Measurements from ENCODE around the gene RPRD2.
A peak's percentile ranks its signal among the peaks of the same experiment; 100 is the strongest.
"Not testable (repeated sequence)": the region's sequence is repeated elsewhere in the genome, so short reads cannot be mapped to it uniquely, and the experiment has no call there.

The RPRD2 gene

DNA sequence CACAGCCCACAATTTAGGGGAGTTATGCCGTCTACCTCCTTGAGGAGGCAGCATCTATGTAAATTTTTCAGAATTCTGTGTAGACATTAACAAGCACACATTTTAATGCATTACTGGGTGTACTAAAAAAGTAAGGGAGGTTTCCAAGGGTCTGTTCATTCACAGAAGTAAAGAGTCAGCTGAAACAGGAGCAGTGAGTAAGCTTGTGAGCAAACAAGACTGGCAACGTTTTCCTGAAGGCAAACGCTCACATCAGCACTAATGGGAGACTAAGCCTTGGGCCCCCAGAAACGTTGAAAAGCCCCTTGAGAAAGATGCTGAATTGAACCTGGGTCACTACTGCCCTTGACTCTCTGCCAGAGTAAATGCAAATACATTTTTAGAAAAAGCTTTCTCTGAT lies 25.7 kb downstream of the RPRD2 start:
- DNase-seq = no peak

DNA sequence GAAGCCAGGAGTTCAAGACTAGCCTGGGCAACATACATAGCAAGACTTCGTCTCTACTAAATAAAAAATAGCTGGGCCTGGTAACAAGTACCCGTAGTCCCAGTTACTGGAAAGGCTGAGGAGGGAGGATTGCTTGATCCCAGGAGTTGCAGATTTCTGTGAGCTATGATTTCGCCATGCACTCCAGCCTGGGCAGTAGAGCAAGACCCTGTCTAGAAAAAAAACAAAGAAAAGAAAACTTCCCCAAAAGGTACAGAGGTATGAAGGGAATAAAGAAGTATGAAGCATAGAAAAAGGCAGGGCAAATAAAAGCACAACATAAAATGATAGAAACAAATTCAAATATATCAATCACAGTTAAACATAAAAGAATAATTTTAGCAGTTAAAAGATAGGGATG lies 28.7 kb downstream of the RPRD2 start:
- no peak for DNase-seq

DNA sequence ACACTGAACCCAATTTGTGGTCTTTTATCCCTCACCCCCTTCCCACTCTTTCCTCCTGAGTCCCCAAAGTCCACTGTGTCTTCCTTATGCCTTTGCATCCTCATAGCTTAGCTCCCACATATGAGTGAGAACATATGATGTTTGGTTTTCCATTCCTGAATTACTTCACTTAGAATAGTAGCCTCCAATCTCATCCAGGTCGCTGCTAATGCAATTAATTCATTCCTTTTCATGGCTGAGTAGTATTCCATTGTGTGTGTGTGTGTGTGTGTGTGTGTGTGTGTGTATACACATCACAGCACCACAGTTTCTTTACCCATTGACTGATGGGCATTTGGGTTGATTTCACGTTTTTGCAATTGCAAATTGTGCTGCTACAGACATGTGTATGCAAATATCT lies 31.2 kb downstream of the RPRD2 start:
- not testable (repeated sequence) for DNase-seq

DNA sequence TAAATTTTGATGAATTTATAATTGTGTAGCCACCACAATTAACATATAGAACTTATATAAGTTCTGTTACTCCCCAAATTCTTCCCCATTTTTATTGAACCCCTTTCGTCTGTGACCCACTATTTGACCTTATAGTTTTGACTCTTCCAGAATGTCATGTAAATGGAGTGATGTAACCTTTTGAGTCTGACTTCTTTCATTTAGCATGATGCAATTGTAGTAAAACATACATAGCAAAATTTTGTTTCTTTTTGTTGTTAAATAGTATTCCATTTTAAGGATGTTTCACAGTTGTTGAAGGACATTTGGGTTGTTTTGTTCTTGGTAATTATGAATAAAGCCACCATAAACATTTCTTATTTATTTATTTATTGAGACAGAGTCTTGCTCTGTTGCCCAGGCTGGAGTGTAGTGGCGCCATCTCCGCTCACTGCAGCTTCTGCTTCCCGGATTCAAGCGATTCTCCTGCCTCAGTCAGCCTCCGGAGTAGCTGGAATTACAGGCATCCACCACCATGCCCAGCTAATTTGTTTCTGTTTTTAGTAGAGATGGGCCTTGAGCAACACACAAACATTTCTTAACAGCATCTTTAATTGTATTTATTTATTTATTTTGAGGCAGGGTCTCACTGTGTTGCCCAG lies 33.6 kb downstream of the RPRD2 start:
- no peak for DNase-seq

DNA sequence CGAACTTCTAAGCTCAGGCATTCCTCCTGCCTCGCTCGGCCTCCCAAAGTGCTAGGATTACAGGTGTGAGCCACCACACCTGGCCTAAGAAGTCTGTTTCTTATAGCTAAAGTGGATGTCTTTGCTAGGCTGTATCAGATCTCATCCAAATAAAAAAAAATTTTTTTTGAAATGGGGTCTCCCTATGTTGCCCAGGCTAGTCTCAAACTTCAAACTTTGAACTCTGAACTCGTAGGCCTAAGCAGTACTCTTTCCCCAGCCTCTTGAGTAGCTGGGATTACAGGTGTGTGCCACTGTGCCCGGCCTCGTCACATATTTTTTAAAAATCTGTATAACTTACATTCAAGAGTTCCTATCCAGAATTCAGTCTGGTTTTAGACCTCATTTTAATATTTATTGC lies 40.5 kb downstream of the RPRD2 start:
- DNase-seq = no peak

DNA sequence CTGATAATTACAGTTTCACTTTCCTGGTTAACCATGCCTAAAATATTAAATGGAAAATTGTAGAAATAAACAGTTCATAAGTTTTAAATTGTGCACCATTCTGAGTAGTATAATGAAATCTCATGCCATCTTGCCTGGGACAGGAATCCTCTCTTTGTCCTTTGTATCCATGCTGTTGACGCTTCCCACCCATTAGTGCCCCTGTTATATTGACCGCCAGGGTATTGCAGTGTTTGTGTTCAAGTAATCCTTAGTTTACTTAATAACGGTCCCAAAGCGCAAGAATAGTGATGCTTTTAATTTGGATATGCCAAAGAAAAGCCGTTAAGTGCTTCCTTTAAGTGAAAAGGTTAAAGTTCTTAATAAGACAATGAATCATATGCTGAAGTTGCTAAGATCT lies 41.7 kb downstream of the RPRD2 start:
- DNase-seq = no peak

DNA sequence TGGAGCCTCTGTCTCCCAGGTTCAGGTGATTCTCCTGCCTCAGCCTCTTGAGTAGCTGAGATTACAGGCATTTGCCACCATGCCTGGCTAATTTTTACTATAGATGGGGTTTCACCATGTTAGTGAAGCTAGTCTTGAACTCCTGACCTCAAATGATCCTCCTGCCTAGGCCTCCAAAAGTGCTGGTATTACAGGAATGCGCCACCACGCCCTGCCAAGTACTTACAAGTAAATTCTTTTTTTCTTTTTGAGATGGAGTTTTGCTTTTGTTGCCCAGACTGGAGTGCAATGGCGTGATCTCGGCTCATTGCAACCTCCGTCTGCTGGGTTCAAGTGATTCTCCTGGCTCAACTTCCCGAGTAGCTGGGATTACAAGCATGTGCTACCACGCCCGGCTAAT lies 42.5 kb downstream of the RPRD2 start:
- DNase-seq = no peak

DNA sequence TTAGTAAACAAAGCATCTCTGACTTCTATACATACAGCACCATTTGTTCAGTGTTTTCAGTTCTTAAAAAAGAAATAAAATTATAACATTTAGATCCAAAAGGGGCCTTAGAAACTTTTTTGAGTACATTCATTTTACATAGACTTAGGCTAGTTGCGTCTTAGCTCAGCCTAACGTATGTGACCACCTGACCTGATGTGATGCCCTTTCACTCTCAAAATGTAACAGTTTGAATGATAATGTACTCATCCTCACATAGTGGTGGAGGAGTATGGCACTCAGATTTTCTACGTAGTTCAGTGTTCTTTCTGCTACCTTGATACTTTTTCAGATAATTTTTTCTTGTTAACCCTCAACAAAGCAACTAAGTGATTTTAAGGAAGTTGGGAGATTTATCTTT lies 43.4 kb downstream of the RPRD2 start:
- DNase-seq = no peak

DNA sequence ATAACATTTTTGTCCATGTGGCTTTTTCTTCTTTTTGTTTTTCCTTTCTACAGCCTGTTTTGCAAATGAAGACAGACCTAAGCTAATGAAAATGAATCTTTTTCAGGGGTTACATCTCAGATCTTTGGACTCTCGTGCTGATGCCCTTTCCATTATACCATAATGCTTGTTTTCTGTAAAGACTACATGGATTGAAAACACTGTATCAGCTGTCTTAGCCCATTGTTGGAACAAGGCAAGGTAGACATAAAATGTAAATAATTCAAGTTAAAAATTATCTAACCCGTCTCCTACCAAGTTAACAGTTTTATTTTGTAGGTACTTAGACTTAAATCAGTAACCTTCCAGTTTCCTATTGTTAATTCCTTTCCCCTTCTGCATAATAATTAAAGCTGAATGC lies 44.9 kb downstream of the RPRD2 start:
- DNase-seq = no peak

DNA sequence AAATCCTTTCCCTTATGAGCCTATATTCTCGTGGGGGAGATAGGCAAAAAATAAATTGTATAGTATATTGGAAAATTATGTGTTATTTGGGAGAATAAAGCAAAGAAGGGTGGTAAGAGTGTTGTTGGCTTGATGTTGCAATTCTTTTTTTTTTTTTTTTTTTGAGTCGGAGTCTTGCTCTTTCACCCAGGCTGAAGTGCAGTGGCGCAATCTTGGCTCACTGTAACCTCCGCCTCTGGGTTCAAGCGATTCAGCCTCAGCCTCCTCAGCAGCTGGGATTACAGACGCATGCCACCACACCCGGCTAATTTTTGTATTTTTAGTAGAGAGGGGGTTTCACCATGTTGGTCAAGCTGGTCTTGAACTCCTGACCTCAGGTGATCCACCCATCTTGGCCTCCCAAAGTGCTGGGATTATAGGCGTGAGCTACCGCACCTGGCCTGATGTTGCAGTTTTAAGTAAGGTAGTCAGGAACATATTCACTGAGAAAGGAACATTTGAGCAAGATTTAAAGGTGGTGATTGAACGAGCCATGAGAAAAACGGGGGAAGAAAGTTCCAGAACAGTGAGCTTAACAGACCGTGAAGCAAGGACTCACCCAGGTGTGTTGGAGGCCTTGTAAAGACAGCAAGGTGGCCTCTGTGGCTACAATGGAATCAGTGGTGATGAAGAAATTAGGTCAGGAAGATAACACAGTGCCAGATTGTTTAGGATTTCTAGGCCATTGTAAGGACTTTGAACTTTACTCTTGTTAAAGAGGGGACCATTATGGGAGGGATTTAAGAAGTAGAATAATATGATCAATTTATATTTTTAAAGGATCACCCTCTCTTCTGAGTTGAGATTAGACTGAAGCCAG lies 45.8 kb downstream of the RPRD2 start:
- DNase-seq = no peak

DNA sequence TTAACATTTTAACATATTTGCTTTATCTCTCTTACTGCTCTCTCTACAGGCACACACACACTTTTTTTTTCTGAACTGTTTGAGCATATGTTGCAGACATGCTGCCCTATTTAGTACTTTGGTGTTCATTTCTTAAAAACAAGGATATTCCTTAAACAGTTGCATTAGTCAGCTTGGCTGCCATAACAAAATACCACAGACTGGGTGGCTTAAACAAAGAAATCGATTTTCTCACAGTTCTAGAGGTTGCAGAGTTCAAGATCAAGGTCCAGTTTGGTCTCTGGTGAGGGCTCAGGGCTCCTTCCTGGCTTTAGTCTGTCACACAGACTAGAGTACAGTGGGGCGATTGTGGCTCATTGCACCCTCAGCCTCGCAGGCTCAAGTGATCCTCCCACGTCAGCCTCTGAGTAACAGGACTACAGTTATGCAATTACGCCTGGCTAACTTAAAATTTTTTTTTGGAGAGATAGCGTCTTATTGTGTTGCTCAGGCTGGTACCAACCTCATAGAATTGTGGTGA lies 46.7 kb downstream of the RPRD2 start:
- no peak for DNase-seq

DNA sequence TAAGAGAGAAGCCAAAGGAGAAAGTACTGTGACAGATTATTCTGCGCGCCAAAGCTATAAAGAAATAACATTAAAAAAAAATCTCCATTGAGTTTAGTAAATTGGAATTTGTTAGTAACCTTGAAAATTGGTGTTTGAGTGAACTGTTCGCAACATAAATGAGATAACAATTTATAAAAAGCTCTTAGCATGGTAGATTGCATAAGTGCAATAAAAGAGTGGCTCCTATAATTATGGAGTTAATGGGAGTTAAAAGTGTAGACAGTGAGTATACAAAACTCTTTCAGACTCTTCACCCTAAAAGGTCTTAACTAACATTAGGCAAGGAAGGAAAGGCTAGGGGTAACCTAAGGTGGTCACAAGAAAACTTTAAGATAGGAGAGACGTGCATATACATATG lies 50.6 kb downstream of the RPRD2 start:
- no peak for DNase-seq

DNA sequence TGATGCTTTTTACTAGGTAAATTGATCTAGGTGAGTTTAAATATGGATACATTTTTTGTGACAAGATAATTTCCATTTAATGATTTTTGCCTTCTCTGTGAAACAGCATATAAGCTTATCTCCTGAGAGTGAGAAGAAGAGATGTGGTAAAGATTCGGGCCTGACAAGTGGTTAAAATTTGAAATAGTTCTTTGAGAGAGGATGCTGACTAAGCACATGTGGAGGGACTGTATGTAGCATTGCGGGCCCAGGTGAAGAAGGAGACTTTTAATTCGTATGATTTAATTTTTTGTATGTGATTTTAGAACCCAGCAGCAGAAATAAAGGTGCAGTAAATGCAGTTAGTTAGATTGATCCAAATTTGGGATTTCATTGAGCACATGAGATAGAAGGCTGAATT lies 51.9 kb downstream of the RPRD2 start:
- DNase-seq = no peak

DNA sequence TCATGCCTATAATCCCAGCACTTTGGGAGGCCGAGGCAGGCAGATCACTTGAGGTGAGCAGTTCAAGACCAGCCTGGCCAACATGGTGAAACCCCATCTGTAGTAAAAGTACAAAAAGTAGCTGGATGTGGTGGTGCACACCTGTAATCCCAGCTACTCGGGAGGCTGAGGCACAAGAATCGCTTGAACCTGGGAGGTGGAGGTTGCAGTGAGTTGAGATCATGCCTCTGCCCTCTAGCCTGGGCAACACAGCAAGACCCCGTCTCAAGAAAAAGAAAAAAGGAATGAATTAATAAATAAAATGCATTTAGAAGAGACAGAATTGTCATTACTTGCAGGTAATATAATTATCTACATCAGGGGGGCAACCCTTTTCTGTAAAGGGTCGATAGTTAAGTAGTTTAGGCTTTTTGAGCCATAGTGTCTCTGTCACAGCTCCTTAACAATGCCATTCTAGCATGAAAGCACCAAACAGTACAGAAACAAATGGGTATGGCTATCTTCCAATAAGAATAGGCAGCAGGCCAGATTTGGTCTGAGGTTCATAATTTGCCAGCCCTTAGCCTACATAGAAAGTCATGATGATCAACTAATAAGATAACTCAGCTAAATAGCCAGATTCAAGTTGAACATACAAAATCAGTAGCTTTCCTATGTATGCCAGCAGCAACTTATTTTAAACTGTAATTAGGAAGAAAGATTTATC lies 56.8 kb downstream of the RPRD2 start:
- DNase-seq = no peak

DNA sequence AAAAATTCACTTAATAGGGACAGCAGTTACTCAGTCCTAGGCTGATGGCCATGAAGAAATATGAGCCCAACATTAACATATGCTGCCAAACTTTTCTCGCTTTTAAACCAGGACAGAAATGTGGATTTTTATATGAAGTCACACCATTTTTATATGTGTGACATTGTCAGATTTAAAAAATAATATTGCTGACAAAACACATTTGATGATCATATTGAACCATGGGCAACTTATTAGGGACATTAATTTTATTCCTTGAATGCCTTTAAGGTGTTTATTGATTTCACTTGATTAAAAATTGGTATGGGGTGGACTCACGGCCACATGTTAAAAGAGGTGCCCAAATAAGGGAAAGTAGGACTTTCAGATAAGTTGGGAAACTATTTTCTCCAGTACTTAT lies 58.6 kb downstream of the RPRD2 start:
- DNase-seq = no peak

DNA sequence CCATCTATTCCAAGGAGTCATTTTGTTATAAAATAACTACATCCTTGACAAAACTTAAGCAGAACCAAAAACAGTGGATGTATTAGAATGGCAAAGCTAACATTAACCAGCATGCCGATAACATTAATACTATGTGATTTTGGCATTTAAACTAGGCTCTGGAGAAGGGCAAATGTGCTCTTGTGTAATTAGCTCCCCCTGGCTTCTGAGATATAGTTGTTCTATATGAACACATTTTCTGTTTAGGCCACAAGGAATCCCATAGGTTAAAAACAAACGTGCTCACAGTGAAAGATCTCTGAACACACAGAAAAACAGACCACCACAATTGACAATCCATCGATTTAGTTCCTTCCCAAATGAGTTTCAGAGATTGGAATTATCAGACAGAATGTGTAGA lies 65.9 kb downstream of the RPRD2 start:
- DNase-seq = no peak

DNA sequence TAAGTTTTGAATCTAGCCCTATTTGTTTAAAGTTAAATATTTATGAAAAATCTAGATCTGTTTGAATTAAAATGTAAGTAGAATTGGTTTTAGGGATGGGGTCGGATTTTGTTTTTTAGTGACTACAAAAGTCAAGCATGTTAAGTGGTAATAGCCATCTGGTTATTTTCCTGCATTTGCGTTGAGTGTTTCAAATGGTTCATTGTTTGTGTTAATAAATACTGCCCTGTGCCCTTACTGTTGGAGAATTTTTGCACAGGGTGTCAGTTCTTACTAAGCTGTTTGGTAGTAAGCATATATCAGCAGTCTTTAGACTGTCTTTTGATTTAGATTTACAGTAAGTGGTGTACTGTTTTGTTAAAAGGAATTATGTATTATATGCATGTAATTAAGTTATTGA lies 77.2 kb downstream of the RPRD2 start:
- no peak for DNase-seq

DNA sequence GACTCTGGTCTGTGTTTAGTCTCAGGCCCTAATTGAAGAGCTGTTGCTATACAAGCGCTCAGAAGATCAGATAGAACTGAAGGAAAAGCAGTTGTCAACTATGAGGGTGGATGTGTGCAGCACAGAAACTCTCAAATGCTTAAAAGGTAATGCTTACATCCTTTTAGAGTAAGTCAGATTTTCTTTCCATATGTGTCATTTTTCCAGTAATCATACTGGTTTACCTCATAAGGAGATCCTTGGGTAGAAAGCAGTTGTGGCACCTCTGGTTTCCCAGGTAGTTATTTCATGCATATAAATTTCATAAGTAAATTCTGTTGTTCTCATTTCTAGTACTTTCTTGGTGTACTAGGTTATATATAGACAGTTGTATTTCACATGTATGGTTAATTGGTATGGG lies 80.3 kb downstream of the RPRD2 start:
- no peak for DNase-seq

DNA sequence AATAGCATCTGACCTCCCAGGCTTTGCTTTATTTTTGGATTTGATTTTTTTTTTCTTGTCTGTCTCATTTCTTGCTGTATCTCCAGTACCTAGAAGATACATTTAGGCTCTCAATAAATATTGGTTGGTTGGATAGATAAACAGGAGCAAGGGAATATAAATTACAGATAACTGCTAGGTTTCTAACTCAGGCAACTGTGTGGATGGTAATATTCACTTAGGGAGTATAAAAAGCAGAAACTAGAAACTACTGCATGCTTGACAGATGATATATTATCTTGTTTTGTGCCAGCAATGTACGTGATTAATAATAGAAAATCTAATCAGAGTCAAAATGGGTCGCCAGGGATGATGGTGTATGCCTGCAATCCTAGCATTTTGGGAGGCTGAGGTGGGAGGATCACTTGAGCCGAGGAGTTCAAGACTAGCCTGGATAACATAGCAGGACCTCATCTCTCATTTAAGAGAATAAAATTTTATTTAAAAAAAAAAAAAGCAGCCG lies 92.2 kb downstream of the RPRD2 start:
- DNase-seq = no peak

DNA sequence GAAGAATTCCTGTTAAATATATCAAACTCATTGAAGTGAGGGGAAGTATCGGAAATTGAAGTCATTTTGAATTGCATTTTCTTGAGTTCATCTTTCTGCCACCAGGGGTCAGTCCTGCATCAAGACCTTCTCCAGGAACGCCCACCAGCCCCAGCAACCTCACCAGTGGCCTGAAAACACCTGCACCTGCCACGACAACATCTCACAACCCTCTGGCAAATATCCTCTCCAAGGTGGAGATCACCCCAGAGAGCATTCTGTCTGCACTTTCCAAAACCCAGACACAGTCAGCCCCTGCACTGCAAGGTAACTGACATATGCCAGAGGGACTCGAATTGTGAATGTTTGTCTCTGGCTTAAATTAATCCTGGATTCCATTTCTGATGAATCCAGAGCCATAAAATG lies 100.5 kb downstream of the RPRD2 start:
- peak; percentile 62 for DNase-seq

DNA sequence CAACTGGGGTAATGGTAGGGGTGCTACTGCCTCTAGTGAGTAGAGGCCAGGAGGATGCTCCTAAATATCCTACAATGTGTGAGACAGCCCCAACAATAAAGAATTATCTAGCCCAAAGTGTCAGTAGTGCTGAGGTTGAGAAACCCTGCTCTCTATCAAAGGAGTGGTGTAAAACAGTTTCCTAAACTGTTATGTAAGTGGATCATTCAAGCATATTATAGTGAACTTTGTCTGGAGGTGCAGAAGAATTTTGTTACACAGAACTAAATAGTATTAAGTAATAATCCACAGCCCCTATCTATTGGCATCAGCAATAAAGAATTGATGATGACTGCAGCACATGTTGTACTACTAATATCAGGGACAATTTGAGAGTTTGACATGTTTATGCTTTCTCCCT lies 103.0 kb downstream of the RPRD2 start:
- no peak for DNase-seq

DNA sequence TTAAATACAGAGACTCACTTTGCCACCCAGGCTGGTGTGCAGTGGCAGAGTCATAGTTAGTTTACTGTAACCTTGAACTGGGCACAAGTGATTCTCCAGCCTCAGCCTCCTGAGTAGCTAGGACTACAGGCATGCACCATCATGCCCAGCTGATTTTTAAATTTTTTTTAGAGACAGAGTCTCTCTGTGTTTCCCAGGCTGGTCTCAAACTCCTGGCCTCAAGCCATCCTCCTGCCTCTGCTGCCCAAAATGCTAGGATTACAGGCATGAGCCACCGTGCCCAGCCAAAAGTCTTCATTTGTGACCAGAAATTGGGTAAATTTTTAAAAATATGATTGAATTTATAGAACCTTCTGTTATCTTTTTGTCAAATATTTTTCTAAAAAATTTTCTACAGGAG lies 105.3 kb downstream of the RPRD2 start:
- no peak for DNase-seq

DNA sequence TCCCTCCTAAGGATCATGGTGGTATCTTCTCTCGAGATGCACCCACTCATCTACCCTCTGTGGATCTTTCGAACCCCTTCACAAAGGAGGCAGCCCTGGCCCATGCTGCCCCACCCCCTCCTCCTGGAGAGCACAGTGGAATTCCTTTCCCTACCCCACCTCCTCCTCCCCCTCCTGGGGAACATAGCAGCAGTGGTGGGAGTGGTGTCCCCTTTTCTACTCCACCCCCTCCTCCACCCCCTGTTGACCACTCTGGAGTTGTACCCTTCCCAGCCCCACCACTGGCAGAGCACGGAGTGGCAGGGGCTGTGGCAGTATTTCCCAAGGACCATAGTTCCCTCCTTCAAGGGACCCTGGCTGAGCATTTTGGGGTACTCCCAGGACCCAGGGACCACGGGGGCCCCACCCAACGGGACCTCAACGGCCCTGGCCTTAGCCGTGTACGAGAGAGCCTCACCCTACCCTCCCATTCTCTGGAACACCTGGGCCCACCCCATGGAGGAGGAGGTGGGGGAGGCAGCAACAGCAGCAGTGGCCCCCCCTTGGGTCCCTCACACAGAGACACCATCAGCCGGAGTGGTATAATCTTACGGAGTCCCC lies 108.8 kb downstream of the RPRD2 start:
- no peak for DNase-seq
